Measurements from ENCODE around the gene WWP2.
A peak's percentile ranks its signal among the peaks of the same experiment; 100 is the strongest.

Gene WWP2

GRCh38 chr16:69762814-69763598 lies 874 bp downstream of the WWP2 start:
- peak; percentile 47 to 51 for DNase-seq (ENCODE audit: low read depth in 2 of 2)
- TF ChIP-seq CTCF (IDR thresholded peaks at IDR 0.05; ENCODE audit: low read depth, low read length): no peak
- peak overlapping the region; percentile 87 to 91 for H3K4me3 ChIP-seq (replicated peaks in 1 of 2; ENCODE audit: low read depth in 2 of 2, low read length in 2 of 2)

GRCh38 chr16:69763599-69763942 lies 1.4 kb downstream of the WWP2 start:
- no peak for TF ChIP-seq CTCF (IDR thresholded peaks at IDR 0.05; ENCODE audit: low read depth, low read length)
- H3K4me3 ChIP-seq (replicated peaks in 1 of 2; ENCODE audit: low read depth in 2 of 2, low read length in 2 of 2): no peak overlapping the region
- DNase-seq (ENCODE audit: low read depth in 2 of 2): peak in 1 of 2 donors; percentile 6

GRCh38 chr16:69767459-69768229 lies 5.5 kb downstream of the WWP2 start:
- TF ChIP-seq CTCF (IDR thresholded peaks at IDR 0.05; ENCODE audit: low read depth, low read length): no peak
- DNase-seq (ENCODE audit: low read depth in 2 of 2): no peak
- no peak overlapping the region for H3K4me3 ChIP-seq (replicated peaks in 1 of 2; ENCODE audit: low read depth in 2 of 2, low read length in 2 of 2)

GRCh38 chr16:69768666-69769065 lies 6.5 kb downstream of the WWP2 start:
- DNase-seq (ENCODE audit: low read depth in 2 of 2): no peak
- TF ChIP-seq CTCF (IDR thresholded peaks at IDR 0.05; ENCODE audit: low read depth, low read length): no peak
- H3K4me3 ChIP-seq (replicated peaks in 1 of 2; ENCODE audit: low read depth in 2 of 2, low read length in 2 of 2): no peak overlapping the region

GRCh38 chr16:69769404-69769803 lies 7.3 kb downstream of the WWP2 start:
- DNase-seq (ENCODE audit: low read depth in 2 of 2): no peak
- H3K4me3 ChIP-seq (replicated peaks in 1 of 2; ENCODE audit: low read depth in 2 of 2, low read length in 2 of 2): no peak overlapping the region
- TF ChIP-seq CTCF (IDR thresholded peaks at IDR 0.05; ENCODE audit: low read depth, low read length): no peak

- DNase-seq (ENCODE audit: low read depth in 2 of 2): no peak
- no peak overlapping the region for H3K4me3 ChIP-seq (replicated peaks in 1 of 2; ENCODE audit: low read depth in 2 of 2, low read length in 2 of 2)
- no peak for TF ChIP-seq CTCF (IDR thresholded peaks at IDR 0.05; ENCODE audit: low read depth, low read length)
Measured at GRCh38 chr16:69771651-69771967, 9.5 kb downstream of the WWP2 start.
